ENCODE results near the gene NKAIN4. TPM values are rescaled to one million over a fixed set of nuclear protein-coding genes. Genes with fewer than 3 reads are reported as not detected.

The NKAIN4 gene
- total and polyA plus RNA-seq, 2 experiments from 2014 or later: 13.5 to 21.0 TPM

DNA sequence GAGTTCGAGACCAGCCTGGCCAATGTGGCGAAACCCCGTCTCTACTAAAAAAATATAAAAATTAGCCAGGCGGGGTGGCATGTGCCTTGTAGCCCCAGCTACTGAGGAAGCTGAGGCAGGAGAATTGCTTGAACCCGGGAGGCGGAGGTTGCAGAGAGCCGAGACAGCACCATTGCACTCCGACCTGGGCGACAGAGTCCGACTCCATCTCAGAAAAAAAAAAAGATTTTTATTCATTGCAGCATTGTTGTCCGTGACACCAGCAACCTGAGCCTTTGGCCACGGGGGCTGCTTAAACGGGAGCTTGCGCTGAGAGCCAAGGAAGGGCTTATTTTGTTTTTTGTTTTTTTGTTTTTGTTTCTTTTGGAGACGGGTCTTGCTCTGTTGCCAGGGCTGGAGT lies 25.7 kb upstream of the NKAIN4 start:
- H4K20me1 ChIP-seq (ENCODE audit: insufficient read depth, poor library complexity, severe bottlenecking): peaks cover 25% of the 10 kb centered on the region

GRCh38 chr20:63278661-63279060 lies 24.4 kb upstream of the NKAIN4 start:
- Histone ChIP-seq H3K79me2 (peaks cover 35% of the 10 kb centered on the region), H3K4me3 (no peak overlapping the region), H3K9me2 (replicated peaks; ENCODE audit: insufficient read depth) (no peaks in the 10 kb centered on the region), H3K9me3 (ENCODE audit: low read depth) (no peaks in the 10 kb centered on the region), H4K20me1 (ENCODE audit: insufficient read depth, poor library complexity, severe bottlenecking) (peaks cover 36% of the 10 kb centered on the region), H3K4me1 (ENCODE audit: insufficient read depth) (peaks cover 8% of the 10 kb centered on the region), H2AFZ (no peak overlapping the region), H3K4me2 (no peak overlapping the region), H3K27me3 (no peaks in the 10 kb centered on the region), H3K36me3 (replicated peaks; ENCODE audit: insufficient read depth, low read depth) (no peaks in the 10 kb centered on the region), H3K27ac (no peak overlapping the region)
- 91% methylated on average over 17 of the region's 17 CpGs for WGBS (ENCODE audit: low lambda C conversion rate, missing lambda C conversion rate)
- TF ChIP-seq EZH2phosphoT487 (IDR thresholded peaks at IDR 0.05; ENCODE audit: low read depth, severe bottlenecking, unreplicated experiment) (no peak), EZH2 (IDR thresholded peaks at IDR 0.05; ENCODE audit: borderline replicate concordance) (no peak)
- TF ChIP-seq, protein P1, sequence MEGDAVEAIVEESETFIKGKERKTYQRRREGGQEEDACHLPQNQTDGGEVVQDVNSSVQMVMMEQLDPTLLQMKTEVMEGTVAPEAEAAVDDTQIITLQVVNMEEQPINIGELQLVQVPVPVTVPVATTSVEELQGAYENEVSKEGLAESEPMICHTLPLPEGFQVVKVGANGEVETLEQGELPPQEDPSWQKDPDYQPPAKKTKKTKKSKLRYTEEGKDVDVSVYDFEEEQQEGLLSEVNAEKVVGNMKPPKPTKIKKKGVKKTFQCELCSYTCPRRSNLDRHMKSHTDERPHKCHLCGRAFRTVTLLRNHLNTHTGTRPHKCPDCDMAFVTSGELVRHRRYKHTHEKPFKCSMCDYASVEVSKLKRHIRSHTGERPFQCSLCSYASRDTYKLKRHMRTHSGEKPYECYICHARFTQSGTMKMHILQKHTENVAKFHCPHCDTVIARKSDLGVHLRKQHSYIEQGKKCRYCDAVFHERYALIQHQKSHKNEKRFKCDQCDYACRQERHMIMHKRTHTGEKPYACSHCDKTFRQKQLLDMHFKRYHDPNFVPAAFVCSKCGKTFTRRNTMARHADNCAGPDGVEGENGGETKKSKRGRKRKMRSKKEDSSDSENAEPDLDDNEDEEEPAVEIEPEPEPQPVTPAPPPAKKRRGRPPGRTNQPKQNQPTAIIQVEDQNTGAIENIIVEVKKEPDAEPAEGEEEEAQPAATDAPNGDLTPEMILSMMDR (IDR thresholded peaks at IDR 0.05; ENCODE audit: poor library complexity): no peak
- no peak for DNase-seq (ENCODE audit: low spot score)

More for the DNA sequence above, 25.7 kb upstream of the NKAIN4 start:
- H3K4me3 ChIP-seq: no peak overlapping the region
- H3K27ac ChIP-seq: no peak overlapping the region
- no peak overlapping the region for H3K4me2 ChIP-seq
- no peaks in the 10 kb centered on the region for H3K9me3 ChIP-seq (ENCODE audit: low read depth)
- H3K36me3 ChIP-seq (replicated peaks; ENCODE audit: insufficient read depth, low read depth): no peaks in the 10 kb centered on the region
- H3K9me2 ChIP-seq (replicated peaks; ENCODE audit: insufficient read depth): no peaks in the 10 kb centered on the region
- no peak overlapping the region for H2AFZ ChIP-seq
- peaks cover 22% of the 10 kb centered on the region for H3K79me2 ChIP-seq
- no peak for DNase-seq (ENCODE audit: low spot score)
- H3K27me3 ChIP-seq: no peaks in the 10 kb centered on the region
- no peak for TF ChIP-seq EZH2phosphoT487 (IDR thresholded peaks at IDR 0.05; ENCODE audit: low read depth, severe bottlenecking, unreplicated experiment)
- TF ChIP-seq, protein P1 (IDR thresholded peaks at IDR 0.05; ENCODE audit: poor library complexity): no peak
- no peak for TF ChIP-seq EZH2 (IDR thresholded peaks at IDR 0.05; ENCODE audit: borderline replicate concordance)
- H3K4me1 ChIP-seq (ENCODE audit: insufficient read depth): no peaks in the 10 kb centered on the region
- WGBS (ENCODE audit: low lambda C conversion rate, missing lambda C conversion rate): 96% methylated on average over 15 of the region's 15 CpGs

- no peaks in the 10 kb centered on the region for H3K9me3 ChIP-seq (ENCODE audit: low read depth)
- no peak for DNase-seq (ENCODE audit: low spot score)
- H3K27me3 ChIP-seq: no peaks in the 10 kb centered on the region
- no peaks in the 10 kb centered on the region for H3K9me2 ChIP-seq (replicated peaks; ENCODE audit: insufficient read depth)
- H3K4me2 ChIP-seq: no peak overlapping the region
- H3K27ac ChIP-seq: no peak overlapping the region
- H3K4me1 ChIP-seq (ENCODE audit: insufficient read depth): peaks cover 11% of the 10 kb centered on the region
- peaks cover 38% of the 10 kb centered on the region for H4K20me1 ChIP-seq (ENCODE audit: insufficient read depth, poor library complexity, severe bottlenecking)
- no peak overlapping the region for H3K4me3 ChIP-seq
- WGBS (ENCODE audit: low lambda C conversion rate, missing lambda C conversion rate): 97% methylated on average over 28 of the region's 30 CpGs
- no peak overlapping the region for H2AFZ ChIP-seq
- H3K36me3 ChIP-seq (replicated peaks; ENCODE audit: insufficient read depth, low read depth): no peaks in the 10 kb centered on the region
- TF ChIP-seq, protein P1 (IDR thresholded peaks at IDR 0.05; ENCODE audit: poor library complexity): no peak
- TF ChIP-seq EZH2 (IDR thresholded peaks at IDR 0.05; ENCODE audit: borderline replicate concordance) (no peak), EZH2phosphoT487 (IDR thresholded peaks at IDR 0.05; ENCODE audit: low read depth, severe bottlenecking, unreplicated experiment) (no peak)
- peaks cover 45% of the 10 kb centered on the region for H3K79me2 ChIP-seq
Observed at GRCh38 chr20:63277466-63278272, 23.4 kb upstream of the NKAIN4 start.
